Progenitor cell of endocrine pancreas (in vitro differentiated cells): ENCODE measurements around the gene DZIP1. TPM values are rescaled to one million over a fixed set of nuclear protein-coding genes. Genes with fewer than 3 reads are reported as not detected.

Experiments
- DNase-seq: peaks from one replicate; pipeline ENCODE4 v3.0.0; 2021; ENCODE audit warnings: low spot score; ENCODE audit not compliant: unreplicated experiment
- H3K27ac Mint-ChIP-seq: 2 replicates; pipeline ENCODE4 v1.8.0; 2021; ENCODE audit warnings: mild to moderate bottlenecking, moderate library complexity, mixed read lengths
- H3K27me3 Mint-ChIP-seq: 2 replicates; pipeline ENCODE4 v1.8.0; 2021; ENCODE audit warnings: mixed read lengths
- H3K36me3 Mint-ChIP-seq: 2 replicates; pipeline ENCODE4 v1.8.0; 2022; ENCODE audit warnings: mixed read lengths; ENCODE audit not compliant: insufficient read depth
- H3K4me1 Mint-ChIP-seq: 2 replicates; pipeline ENCODE4 v1.8.0; 2021; ENCODE audit warnings: low read depth, mixed read lengths
- H3K4me3 Mint-ChIP-seq: 2 replicates; pipeline ENCODE4 v1.8.0; 2021; ENCODE audit warnings: low read depth, mild to moderate bottlenecking, moderate library complexity, mixed read lengths
- H3K9me3 Mint-ChIP-seq: 2 replicates; pipeline ENCODE4 v1.8.0; 2021; ENCODE audit warnings: low read depth, mixed read lengths
- total RNA-seq: library from RNA; stranded (reverse); gene quantifications from 2 replicates; pipeline ENCODE4 v1.2.1, GENCODE V29; 2021
- TF ChIP-seq, protein P1 (sequence below): fragments of 200-600 bp; sonication (generic); IDR thresholded peaks from one replicate; pipeline ENCODE4 v1.5.0; 2021; ENCODE audit warnings: antibody characterized with exemption, mild to moderate bottlenecking; ENCODE audit not compliant: unreplicated experiment

DZIP1 gene
- total RNA-seq, 1 donor from 2014 or later, result 35.4 TPM

DNA sequence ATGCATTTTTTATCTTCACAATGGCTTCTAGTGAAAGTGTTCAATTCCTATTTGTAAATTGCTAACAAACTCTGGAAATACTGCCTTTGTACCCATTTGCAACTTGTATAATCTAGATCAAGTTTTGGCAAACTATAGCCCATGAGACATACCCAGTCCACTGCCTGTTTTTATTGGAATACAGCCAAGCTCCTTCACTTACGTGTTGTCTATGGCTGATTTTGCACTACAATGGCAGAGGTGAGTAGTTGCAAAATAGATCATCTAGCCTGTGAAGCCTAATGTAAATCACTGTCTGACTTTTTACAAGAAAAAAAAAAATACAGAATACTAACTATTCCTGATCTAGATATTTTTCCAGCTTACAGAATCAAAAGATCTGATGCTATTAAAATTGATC is 37.1 kb downstream of the DZIP1 start:
- TF ChIP-seq, protein P1, sequence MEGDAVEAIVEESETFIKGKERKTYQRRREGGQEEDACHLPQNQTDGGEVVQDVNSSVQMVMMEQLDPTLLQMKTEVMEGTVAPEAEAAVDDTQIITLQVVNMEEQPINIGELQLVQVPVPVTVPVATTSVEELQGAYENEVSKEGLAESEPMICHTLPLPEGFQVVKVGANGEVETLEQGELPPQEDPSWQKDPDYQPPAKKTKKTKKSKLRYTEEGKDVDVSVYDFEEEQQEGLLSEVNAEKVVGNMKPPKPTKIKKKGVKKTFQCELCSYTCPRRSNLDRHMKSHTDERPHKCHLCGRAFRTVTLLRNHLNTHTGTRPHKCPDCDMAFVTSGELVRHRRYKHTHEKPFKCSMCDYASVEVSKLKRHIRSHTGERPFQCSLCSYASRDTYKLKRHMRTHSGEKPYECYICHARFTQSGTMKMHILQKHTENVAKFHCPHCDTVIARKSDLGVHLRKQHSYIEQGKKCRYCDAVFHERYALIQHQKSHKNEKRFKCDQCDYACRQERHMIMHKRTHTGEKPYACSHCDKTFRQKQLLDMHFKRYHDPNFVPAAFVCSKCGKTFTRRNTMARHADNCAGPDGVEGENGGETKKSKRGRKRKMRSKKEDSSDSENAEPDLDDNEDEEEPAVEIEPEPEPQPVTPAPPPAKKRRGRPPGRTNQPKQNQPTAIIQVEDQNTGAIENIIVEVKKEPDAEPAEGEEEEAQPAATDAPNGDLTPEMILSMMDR, result no peak
- no peaks in the 10 kb centered on the region for H3K27me3 Mint-ChIP-seq
- peaks cover 5% of the 10 kb centered on the region for H3K4me1 Mint-ChIP-seq
- H3K36me3 Mint-ChIP-seq, result peaks cover 24% of the 10 kb centered on the region
- no peaks in the 10 kb centered on the region for H3K9me3 Mint-ChIP-seq
- no peak overlapping the region for H3K4me3 Mint-ChIP-seq
- no peak overlapping the region for H3K27ac Mint-ChIP-seq
- no peak for DNase-seq

DNA sequence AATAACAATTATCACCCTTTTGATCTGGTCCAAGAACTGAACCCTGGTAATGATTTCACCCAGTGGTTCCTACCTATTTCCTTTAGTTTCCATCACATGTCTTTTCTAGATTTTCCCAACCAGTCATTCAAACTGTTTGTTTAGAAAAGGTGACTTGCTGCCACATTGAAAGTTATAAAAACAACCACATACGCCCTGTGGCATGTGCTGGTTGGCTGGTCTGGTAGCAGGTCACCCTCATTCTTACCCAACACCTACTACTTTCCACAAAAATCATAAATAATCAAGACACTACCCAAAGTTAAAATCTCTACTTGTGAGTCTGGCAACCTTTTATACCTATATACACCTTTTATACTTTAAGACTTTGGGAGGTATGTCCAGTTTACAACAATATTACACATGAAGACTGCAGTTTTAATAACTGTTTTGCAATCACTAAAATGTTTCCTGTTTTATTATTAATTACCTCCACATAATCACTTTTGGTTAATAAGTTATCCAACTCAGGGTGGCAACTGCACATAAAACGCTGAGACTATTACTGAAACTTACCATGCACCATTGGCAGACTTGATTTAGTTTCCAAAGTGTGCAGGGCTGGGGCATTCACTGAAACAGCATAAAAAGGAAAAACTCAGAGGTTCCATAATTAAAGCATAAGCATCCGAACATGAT is 38.9 kb downstream of the DZIP1 start:
- Mint-ChIP-seq H3K4me3 (no peak overlapping the region), H3K27ac (no peak overlapping the region), H3K27me3 (no peaks in the 10 kb centered on the region), H3K4me1 (peaks cover 5% of the 10 kb centered on the region), H3K9me3 (no peaks in the 10 kb centered on the region), H3K36me3 (peaks cover 22% of the 10 kb centered on the region)
- no peak for DNase-seq
- TF ChIP-seq, protein P1, result no peak

DNA sequence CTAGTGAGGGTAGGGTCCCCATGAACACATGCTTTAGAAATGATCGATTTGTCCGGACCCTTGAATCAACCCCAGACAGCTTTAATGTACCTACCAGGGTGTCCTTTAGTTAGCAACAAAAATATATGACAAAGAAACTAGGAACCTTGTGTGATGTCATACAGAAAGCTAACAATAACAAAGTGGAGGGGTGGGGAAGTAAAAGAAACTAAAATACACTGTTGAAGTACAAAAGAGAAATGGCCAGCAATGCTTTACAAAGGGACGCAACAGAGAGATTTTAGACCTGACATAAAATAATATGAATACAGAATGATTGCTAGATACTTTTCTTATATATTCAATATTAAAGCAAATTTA is 40.0 kb downstream of the DZIP1 start:
- TF ChIP-seq, protein P1, result no peak
- peaks cover 20% of the 10 kb centered on the region for H3K36me3 Mint-ChIP-seq
- no peaks in the 10 kb centered on the region for H3K9me3 Mint-ChIP-seq
- no peaks in the 10 kb centered on the region for H3K27me3 Mint-ChIP-seq
- H3K27ac Mint-ChIP-seq, result no peak overlapping the region
- DNase-seq, result no peak
- peaks cover 5% of the 10 kb centered on the region for H3K4me1 Mint-ChIP-seq
- H3K4me3 Mint-ChIP-seq, result no peak overlapping the region

DNA sequence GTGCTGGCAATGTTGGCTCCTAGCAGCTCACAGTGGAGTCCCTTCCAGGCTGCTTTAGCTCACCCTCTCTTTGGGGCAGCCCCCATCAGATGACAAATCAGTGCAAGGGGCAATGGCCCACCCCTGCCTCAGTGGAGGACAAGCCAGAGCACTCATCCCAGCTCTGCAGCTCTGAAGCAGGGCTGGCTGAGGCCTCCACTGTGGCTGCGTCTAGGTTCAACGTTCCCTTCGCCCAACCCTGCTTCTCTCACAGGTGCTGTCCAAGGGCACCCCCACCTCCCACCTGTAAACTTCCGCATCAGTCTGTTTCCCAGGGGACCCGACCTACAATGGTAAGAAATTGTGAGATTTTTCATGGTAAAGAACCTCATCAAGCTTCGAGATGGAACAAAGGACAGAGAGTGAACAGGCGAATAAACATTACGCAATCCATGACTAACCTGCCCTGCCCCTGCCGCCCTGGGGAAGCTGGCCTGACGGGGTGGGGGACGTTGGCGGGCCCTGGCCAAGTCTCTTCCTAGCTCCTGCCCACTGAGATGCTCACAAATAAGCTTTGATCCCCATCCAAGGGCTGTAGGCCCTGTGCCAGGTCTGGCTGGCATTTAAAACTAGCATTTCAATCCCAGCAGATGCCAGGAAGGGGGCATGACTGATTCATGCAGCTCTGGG is 40.5 kb downstream of the DZIP1 start:
- peaks cover 20% of the 10 kb centered on the region for H3K36me3 Mint-ChIP-seq
- no peaks in the 10 kb centered on the region for H3K27me3 Mint-ChIP-seq
- no peaks in the 10 kb centered on the region for H3K9me3 Mint-ChIP-seq
- no peak for DNase-seq
- peaks cover 5% of the 10 kb centered on the region for H3K4me1 Mint-ChIP-seq
- H3K4me3 Mint-ChIP-seq, result no peak overlapping the region
- TF ChIP-seq, protein P1, result no peak
- H3K27ac Mint-ChIP-seq, result no peak overlapping the region

DNA sequence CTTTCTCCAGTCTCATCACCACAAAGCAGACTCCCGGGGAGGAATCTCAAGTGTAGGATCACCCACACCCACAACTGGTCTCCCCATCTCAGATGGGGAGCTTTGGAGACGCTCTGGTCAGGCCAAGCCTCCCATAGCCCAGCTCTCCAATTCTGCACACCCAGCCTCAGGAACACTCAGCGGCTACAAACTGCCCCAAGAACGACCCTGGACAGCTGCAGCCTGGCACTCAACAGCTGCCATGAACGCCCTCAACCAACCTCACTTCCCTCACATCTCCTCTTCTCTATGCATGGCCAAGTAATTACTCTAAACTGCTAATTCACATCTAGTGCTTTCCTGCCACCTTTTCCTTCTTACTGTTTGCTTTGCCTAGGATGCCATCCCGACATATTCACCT is 42.6 kb downstream of the DZIP1 start:
- no peak overlapping the region for H3K4me3 Mint-ChIP-seq
- H3K27ac Mint-ChIP-seq, result no peak overlapping the region
- TF ChIP-seq, protein P1, result no peak
- H3K4me1 Mint-ChIP-seq, result peaks cover 9% of the 10 kb centered on the region
- H3K36me3 Mint-ChIP-seq, result peaks cover 25% of the 10 kb centered on the region
- no peaks in the 10 kb centered on the region for H3K9me3 Mint-ChIP-seq
- no peak for DNase-seq
- no peaks in the 10 kb centered on the region for H3K27me3 Mint-ChIP-seq
